ENCODE results near the gene HIBADH.

GRCh38 chr7:27590416-27590815 is 72.3 kb downstream of the HIBADH start:
- TF ChIP-seq CTCF (IDR thresholded peaks at IDR 0.05) = no peak
- no peak for TF ChIP-seq SIN3A (IDR thresholded peaks at IDR 0.05; ENCODE audit: borderline replicate concordance, insufficient read depth, low read depth, low read length)
- no peak for TF ChIP-seq POLR2AphosphoS5 (IDR thresholded peaks at IDR 0.05; ENCODE audit: low read depth, low read length)

Measured in Panc1 (cell line).